GM19397 (cell line): ENCODE results near the gene TSPAN10.

Experiments
- ATAC-seq: cut with Tn5 transposase; IDR thresholded peaks from one replicate; pipeline ENCODE4 v1.9.1; 2021; ENCODE audit warnings: mild to moderate bottlenecking, moderate library complexity; ENCODE audit not compliant: unreplicated experiment

Gene TSPAN10

GRCh38 chr17:81686614-81687013, 49.6 kb downstream of the TSPAN10 start:
- no peak for ATAC-seq

- no peak for ATAC-seq
Observed at GRCh38 chr17:81687770-81688541, 51.0 kb downstream of the TSPAN10 start.

DNA sequence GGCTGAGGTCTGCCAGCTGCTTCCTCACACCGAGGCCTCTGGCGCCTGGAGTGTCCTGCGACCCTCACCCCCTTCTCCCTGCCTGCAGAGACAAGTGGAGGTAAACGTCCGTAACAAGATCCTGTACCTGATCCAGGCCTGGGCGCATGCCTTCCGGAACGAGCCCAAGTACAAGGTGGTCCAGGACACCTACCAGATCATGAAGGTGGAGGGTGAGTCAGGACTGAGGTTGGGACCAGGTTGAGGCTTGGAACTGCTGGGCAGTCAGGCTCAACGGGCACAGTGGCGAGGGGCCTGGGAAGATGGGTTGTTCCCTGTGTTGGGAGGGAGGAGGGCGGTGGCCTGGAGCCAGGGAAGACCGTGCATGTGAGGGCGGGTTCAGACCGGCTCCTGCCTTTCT, 51.6 kb downstream of the TSPAN10 start:
- no peak for ATAC-seq

- ATAC-seq, result no peak
Observed at GRCh38 chr17:81690066-81690465, 53.1 kb downstream of the TSPAN10 start.

GRCh38 chr17:81690549-81690948, 53.6 kb downstream of the TSPAN10 start:
- no peak for ATAC-seq

DNA sequence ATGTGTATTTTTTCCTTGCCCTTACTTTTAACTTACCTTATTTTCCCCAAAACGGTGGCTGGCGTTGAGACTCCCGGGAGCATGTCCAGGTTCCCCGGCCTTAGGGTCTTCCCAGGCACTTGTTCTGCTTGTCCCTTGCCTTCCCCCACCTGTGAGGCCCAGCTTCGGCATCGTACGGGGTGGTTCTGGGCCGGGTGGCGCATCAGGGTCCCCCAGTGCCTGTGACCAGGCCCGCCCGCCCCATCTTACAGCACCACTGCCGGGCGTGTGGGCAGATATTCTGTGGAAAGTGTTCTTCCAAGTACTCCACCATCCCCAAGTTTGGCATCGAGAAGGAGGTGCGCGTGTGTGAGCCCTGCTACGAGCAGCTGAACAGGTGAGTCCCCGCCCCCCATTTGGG, 54.2 kb downstream of the TSPAN10 start:
- ATAC-seq, result no peak

DNA sequence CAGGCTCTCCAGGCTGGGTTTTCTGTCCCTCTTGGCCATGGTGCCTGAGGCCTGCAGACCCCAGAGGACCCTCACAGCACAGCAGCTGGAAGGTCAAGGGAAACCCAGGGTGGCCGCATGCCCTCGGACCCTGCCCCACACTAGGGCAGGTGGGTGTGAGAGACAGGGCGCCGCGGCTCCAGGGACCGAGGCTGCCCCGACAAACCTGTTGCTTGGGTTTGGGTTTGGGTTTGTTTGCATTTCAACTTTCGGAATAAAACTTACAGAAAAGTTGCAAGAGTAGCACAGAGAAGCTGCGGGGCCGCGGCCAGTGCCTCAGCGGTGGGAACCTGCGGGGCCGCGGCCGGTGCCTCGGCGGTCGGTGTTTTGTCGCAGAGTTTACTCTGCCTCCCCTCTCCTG, 54.6 kb downstream of the TSPAN10 start:
- ATAC-seq, result no peak

GRCh38 chr17:81693509-81694210, 56.7 kb downstream of the TSPAN10 start:
- ATAC-seq, result no peak

DNA sequence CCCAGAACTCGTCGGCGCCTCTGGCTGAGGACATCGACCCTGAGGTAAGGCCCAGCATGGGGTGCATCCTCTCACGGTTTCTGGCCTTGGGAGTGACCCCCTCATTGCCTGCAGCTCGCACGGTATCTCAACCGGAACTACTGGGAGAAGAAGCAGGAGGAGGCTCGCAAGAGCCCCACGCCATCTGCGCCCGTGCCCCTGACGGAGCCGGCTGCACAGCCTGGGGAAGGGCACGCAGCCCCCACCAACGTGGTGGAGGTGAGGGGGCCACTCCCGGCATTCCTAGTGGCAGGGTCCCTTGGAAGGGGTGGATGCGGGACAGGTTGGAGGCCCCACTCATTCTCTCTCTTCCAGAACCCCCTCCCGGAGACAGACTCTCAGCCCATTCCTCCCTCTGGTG, 57.8 kb downstream of the TSPAN10 start:
- no peak for ATAC-seq

DNA sequence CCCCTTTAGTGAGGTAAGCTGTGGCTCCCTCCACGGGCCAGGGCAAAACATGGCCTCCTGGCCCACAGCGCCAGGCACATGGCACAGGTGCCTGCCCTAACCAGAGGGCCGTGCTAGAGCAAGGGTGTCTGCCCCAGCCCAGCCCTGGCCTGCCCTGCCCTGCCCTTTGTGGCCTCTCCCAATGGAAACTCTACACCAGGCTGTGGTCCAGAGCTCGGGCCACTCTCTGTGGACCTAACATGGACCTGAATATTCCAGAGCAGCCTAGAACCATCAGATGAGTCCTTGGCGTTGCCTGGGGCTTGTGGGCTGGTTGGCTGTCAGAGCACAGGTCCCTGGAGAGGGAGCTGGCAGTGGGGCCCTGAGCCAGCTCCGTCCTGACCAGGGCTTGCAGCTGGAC, 58.2 kb downstream of the TSPAN10 start:
- no peak for ATAC-seq

DNA sequence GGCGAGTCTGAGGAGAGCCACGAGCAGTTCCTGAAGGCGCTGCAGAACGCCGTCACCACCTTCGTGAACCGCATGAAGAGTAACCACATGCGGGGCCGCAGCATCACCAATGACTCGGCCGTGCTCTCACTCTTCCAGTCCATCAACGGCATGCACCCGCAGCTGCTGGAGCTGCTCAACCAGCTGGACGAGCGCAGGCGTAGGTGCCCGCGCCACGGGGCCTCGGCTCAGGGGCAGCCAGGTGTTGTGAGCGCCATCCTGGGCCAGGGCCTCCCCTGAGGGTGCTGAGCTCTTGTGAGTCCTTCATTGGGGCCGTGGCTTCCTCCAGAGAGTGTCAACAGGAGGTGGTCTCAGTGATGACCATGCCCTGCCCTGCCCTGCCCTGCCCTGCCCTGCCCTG, 58.8 kb downstream of the TSPAN10 start:
- no peak for ATAC-seq

- no peak for ATAC-seq
Observed at GRCh38 chr17:81696218-81696941, 59.4 kb downstream of the TSPAN10 start.

GRCh38 chr17:81697261-81698044, 60.5 kb downstream of the TSPAN10 start:
- no peak for ATAC-seq
